IMR-90 (cell line): ENCODE results near the gene NPAS3. TPM values are rescaled to one million over a fixed set of nuclear protein-coding genes. Genes with fewer than 3 reads are reported as not detected.

Experiments
- ATAC-seq: fragments of 200-7000 bp; cut with Tn5 transposase; 2 replicates; pipeline ENCODE4 v1.9.1; 2020; ENCODE audit warnings: low read depth, mild to moderate bottlenecking, moderate library complexity
- BruUV-seq: library from RNA; stranded (reverse); fragments of 400-500 nt; replicated peaks from 2 replicates; lab custom pipeline; 2021; lab: Mats Ljungman, UMichigan
- CTCF ChIA-PET: fragments of 300-600 bp; formaldehyde crosslinking; extraction: SDS; loops from one replicate; lab custom pipeline; 2021; ENCODE audit warnings: antibody characterized with exemption; lab: Yijun Ruan, JAX
- POLR2A ChIA-PET: fragments of 300-600 bp; sonication (Branson Sonifier 250); formaldehyde crosslinking; loops from one replicate; lab custom pipeline; 2022; ENCODE audit warnings: antibody characterized with exemption; ENCODE audit not compliant: unreplicated experiment; lab: Charles Lee
- DNase-seq: peaks from one replicate; pipeline ENCODE4 v3.0.0; 2013
- H2AFZ ChIP-seq: replicated peaks from 2 replicates; pipeline ENCODE3; 2013; ENCODE audit warnings: low read length, mild to moderate bottlenecking; ENCODE audit not compliant: poor library complexity
- H2AK5ac ChIP-seq: 2 replicates; pipeline ENCODE4 v1.6.1; 2013; ENCODE audit warnings: low read depth, low read length, inconsistent platforms
- H2AK9ac ChIP-seq: replicated peaks from 2 replicates; pipeline ENCODE3; 2013; ENCODE audit warnings: mild to moderate bottlenecking, low read depth, low read length, moderate library complexity; ENCODE audit not compliant: poor library complexity
- H2BK120ac ChIP-seq: 2 replicates; pipeline ENCODE4 v1.6.1; 2013; ENCODE audit warnings: low read depth, low read length, inconsistent platforms
- H2BK15ac ChIP-seq: 3 replicates; pipeline ENCODE4 v1.6.1; 2013; ENCODE audit warnings: low read depth, low read length, inconsistent platforms
- H2BK20ac ChIP-seq: 2 replicates; pipeline ENCODE4 v1.6.1; 2013; ENCODE audit warnings: low read depth, mild to moderate bottlenecking, inconsistent platforms, low read length, moderate library complexity
- H2BK5ac ChIP-seq: 2 replicates; pipeline ENCODE4 v1.6.1; 2013; ENCODE audit warnings: mild to moderate bottlenecking, low read depth, low read length, inconsistent platforms; ENCODE audit not compliant: poor library complexity, severe bottlenecking
- H3K14ac ChIP-seq: replicated peaks from 2 replicates; pipeline ENCODE4 v1.6.1; 2013; ENCODE audit warnings: low read depth, low read length, inconsistent platforms
- H3K18ac ChIP-seq: 2 replicates; pipeline ENCODE4 v1.6.1; 2013; ENCODE audit warnings: low read depth, low read length, control low read depth
- H3K23ac ChIP-seq: 2 replicates; pipeline ENCODE4 v1.6.1; 2013; ENCODE audit warnings: low read depth, low read length, inconsistent platforms
- H3K27ac ChIP-seq: 2 replicates; pipeline ENCODE4 v1.5.1; 2013; ENCODE audit warnings: mild to moderate bottlenecking, control low read depth, low read length; ENCODE audit not compliant: insufficient read depth
- H3K27me3 ChIP-seq: 2 replicates; pipeline ENCODE4 v1.6.1; 2013; ENCODE audit warnings: low read length; ENCODE audit not compliant: control insufficient read depth, insufficient read depth
- H3K36me3 ChIP-seq: 2 replicates; pipeline ENCODE4 v1.6.1; 2013; ENCODE audit warnings: low read length, mixed read lengths; ENCODE audit not compliant: control insufficient read depth, insufficient read depth
- H3K4ac ChIP-seq: 2 replicates; pipeline ENCODE4 v1.6.1; 2013; ENCODE audit warnings: low read depth, low read length, inconsistent platforms
- H3K4me1 ChIP-seq: 2 replicates; pipeline ENCODE4 v1.6.1; 2013; ENCODE audit warnings: low read length, mixed read lengths; ENCODE audit not compliant: control insufficient read depth, insufficient read depth
- H3K4me2 ChIP-seq: 2 replicates; pipeline ENCODE4 v1.6.1; 2013; ENCODE audit warnings: low read depth, mild to moderate bottlenecking, control low read depth, low read length, moderate library complexity
- H3K4me3 ChIP-seq: 2 replicates; pipeline ENCODE4 v1.5.1; 2013; ENCODE audit warnings: low read depth, mild to moderate bottlenecking, control low read depth, low read length, moderate library complexity; ENCODE audit not compliant: insufficient read depth
- H3K56ac ChIP-seq: 2 replicates; pipeline ENCODE4 v1.6.1; 2013; ENCODE audit warnings: low read length, inconsistent platforms; ENCODE audit not compliant: insufficient read depth; ENCODE audit errors: extremely low read depth
- H3K79me1 ChIP-seq, 2 experiments: 2 replicates each; pipeline ENCODE4 v1.6.1; 2013; ENCODE audit warnings: low read length in 2 of 2, inconsistent platforms in 1 of 2, low read depth in 1 of 2
- H3K9ac ChIP-seq: 2 replicates; pipeline ENCODE4 v1.6.1; 2013; ENCODE audit warnings: low read depth, low read length, control low read depth
- H3K9me1 ChIP-seq: 2 replicates; pipeline ENCODE4 v1.6.1; 2013; ENCODE audit warnings: low read length, inconsistent platforms; ENCODE audit not compliant: insufficient read depth
- H3K9me3 ChIP-seq: 2 replicates; pipeline ENCODE4 v1.6.1; 2013; ENCODE audit warnings: low read length; ENCODE audit not compliant: control insufficient read depth, insufficient read depth
- H4K20me1 ChIP-seq: 2 replicates; pipeline ENCODE4 v1.6.1; 2013; ENCODE audit warnings: low read length, inconsistent platforms; ENCODE audit not compliant: insufficient read depth
- H4K5ac ChIP-seq: 2 replicates; pipeline ENCODE4 v1.6.1; 2013; ENCODE audit warnings: mild to moderate bottlenecking, low read depth, low read length, control low read depth
- H4K8ac ChIP-seq, 2 experiments: 2 replicates each; pipeline ENCODE4 v1.6.1; 2013; ENCODE audit warnings: low read depth in 2 of 2, low read length in 2 of 2, control low read depth in 1 of 2, inconsistent platforms in 1 of 2
- H4K91ac ChIP-seq: 2 replicates; pipeline ENCODE4 v1.6.1; 2013; ENCODE audit warnings: low read depth, low read length, inconsistent platforms; ENCODE audit not compliant: insufficient read depth
- BHLHE40 ChIP-seq: fragments of 150-350 bp; IDR thresholded peaks from 2 replicates; pipeline ENCODE4 v1.6.1; 2016; ENCODE audit warnings: mild to moderate bottlenecking, low read depth, low read length
- CEBPB ChIP-seq: IDR thresholded peaks from 2 replicates; pipeline ENCODE4 v1.6.1; 2012; ENCODE audit warnings: low read depth, low read length, improper control_type of control experiment
- CHD1 ChIP-seq: IDR thresholded peaks from 2 replicates; pipeline ENCODE4 v1.6.1; 2012; ENCODE audit warnings: low read depth, low read length, improper control_type of control experiment
- FOS ChIP-seq: fragments of 150-350 bp; IDR thresholded peaks from 2 replicates; pipeline ENCODE4 v1.6.1; 2016; ENCODE audit warnings: low read depth, low read length
- MAFK ChIP-seq: IDR thresholded peaks from 2 replicates; pipeline ENCODE4 v1.6.1; 2012; ENCODE audit warnings: low read depth, low read length, improper control_type of control experiment
- MAZ ChIP-seq: IDR thresholded peaks from 2 replicates; pipeline ENCODE4 v1.6.1; 2012; ENCODE audit warnings: low read depth, mild to moderate bottlenecking, low read length, improper control_type of control experiment, moderate library complexity, borderline replicate concordance
- NFE2L2 ChIP-seq: fragments of 150-350 bp; IDR thresholded peaks from 2 replicates; pipeline ENCODE4 v1.6.1; 2016; ENCODE audit warnings: low read depth, mild to moderate bottlenecking, low read length
- POLR2A ChIP-seq: IDR thresholded peaks from 2 replicates; pipeline ENCODE4 v1.6.1; 2012; ENCODE audit warnings: mild to moderate bottlenecking, low read depth, low read length
- RAD21 ChIP-seq: IDR thresholded peaks from 2 replicates; pipeline ENCODE4 v1.6.1; 2012; ENCODE audit warnings: low read length, improper control_type of control experiment
- RFX5 ChIP-seq: IDR thresholded peaks from 2 replicates; pipeline ENCODE4 v1.8.0; 2012; ENCODE audit warnings: low read depth, mild to moderate bottlenecking, low read length, moderate library complexity
- SMC3 ChIP-seq: fragments of 150-350 bp; IDR thresholded peaks from 2 replicates; pipeline ENCODE4 v1.6.1; 2016; ENCODE audit warnings: low read depth, mild to moderate bottlenecking, antibody characterized with exemption, low read length, moderate library complexity
- WGBS, 2 experiments: methylation state at CpG; one replicate each; pipeline versions ENCODE4 v1.1.5 to v1.1.7; 2013; ENCODE audit warnings: missing lambda C conversion rate in 2 of 2; ENCODE audit not compliant: insufficient read length in 1 of 2; ENCODE audit errors: extremely low coverage in 2 of 2; 5-methylcytosine and 5-hydroxymethylcytosine counted together
- dilution Hi-C: fragments of 300-500 bp; cut with HindIII; formaldehyde crosslinking; loops from one replicate; pipeline ENCODE4 v1.14.3; 2018; ENCODE audit warnings: low sequenced_read_pairs; ENCODE audit not compliant: unreplicated experiment
- in situ Hi-C: fragments of 300-500 bp; cut with MboI; formaldehyde crosslinking; loops from 3 replicates; pipeline ENCODE4 v1.14.3; 2019; ENCODE audit warnings: low sequenced_read_pairs, inconsistent platforms, mixed read lengths
- intact Hi-C: fragments of 100-400 bp; cut with micrococcal nuclease; formaldehyde crosslinking; loops from 2 replicates; pipeline ENCODE4 v1.10.0; 2022
- polyA plus RNA-seq, 3 experiments: library from polyadenylated mRNA; depleted of rRNA; stranded (reverse); fragments of >200 nt; gene quantifications; 2 replicates each; pipeline ENCODE4 v1.2.3, GENCODE V29; 2012; ENCODE audit warnings: low replicate concordance in 1 of 3
- total RNA-seq: library from RNA; depleted of rRNA; stranded (reverse); fragments of >200 nt; gene quantifications from 2 replicates; pipeline ENCODE4 v1.2.3, GENCODE V29; 2012
- TF ChIP-seq, protein P1 (sequence below): conservative IDR thresholded peaks from 2 replicates; pipeline ENCODE4 v1.5.1; 2012; ENCODE audit warnings: mild to moderate bottlenecking, low read depth, low read length, improper control_type of control experiment
- TF ChIP-seq, protein P2 (sequence below): fragments of 150-350 bp; IDR thresholded peaks from 2 replicates; pipeline ENCODE4 v1.6.1; 2016; ENCODE audit warnings: low read depth, mild to moderate bottlenecking, low read length, moderate library complexity, borderline replicate concordance

Gene NPAS3
- total and polyA plus RNA-seq, 2 of the 4 experiments (the other 2 are of a cell fraction), result not detected

DNA sequence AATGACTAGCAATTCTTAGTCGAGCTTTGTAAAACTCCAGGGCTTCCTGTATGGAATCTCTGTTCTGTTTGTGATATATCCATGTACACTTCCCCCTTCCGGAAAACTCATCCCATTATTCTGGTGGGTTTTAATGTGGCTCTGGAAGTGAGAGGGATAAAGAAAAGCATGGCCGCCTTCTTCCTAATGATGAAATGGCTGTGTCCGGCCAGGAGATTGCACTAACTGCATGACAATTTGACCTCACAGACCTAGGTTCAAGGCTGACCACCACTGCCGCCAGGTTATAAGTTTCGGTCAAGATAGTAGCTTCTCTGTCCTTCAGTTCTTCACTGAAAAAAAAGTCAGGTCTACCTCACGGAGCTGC lies 41.0 kb upstream of the NPAS3 start:
- H3K4ac ChIP-seq, result no peak overlapping the region
- H4K20me1 ChIP-seq, result no peaks in the 10 kb centered on the region
- H3K56ac ChIP-seq, result no peak overlapping the region
- H3K79me1 ChIP-seq, result no peaks in the 10 kb centered on the region
- no peak overlapping the region for H2BK20ac ChIP-seq
- H2BK5ac ChIP-seq, result no peak overlapping the region
- H4K8ac ChIP-seq, result no peak overlapping the region
- no TSS peak for BruUV-seq
- H3K36me3 ChIP-seq, result no peaks in the 10 kb centered on the region
- no peak overlapping the region for H4K5ac ChIP-seq
- H3K4me1 ChIP-seq, result no peaks in the 10 kb centered on the region
- no peak overlapping the region for H3K27ac ChIP-seq
- no peak overlapping the region for H3K18ac ChIP-seq
- H2BK120ac ChIP-seq, result no peak overlapping the region
- H3K9ac ChIP-seq, result no peak overlapping the region
- in situ Hi-C loops (no loop called here), intact Hi-C loops (loop anchor here (10.0 kb wide), 1 partner anchor 303 kb away; no protein-coding TSS in a partner anchor), dilution Hi-C loops (no loop called here)
- ATAC-seq, result no peak
- H3K14ac ChIP-seq, result no peak overlapping the region; the same call in 1 of the 2 replicates
- H3K23ac ChIP-seq, result no peak overlapping the region
- peak overlapping the region; percentile 60 for H3K4me2 ChIP-seq
- TF ChIP-seq NFE2L2, result no peak
- TF ChIP-seq SMC3, result no peak
- TF ChIP-seq POLR2A, result no peak
- no peak for TF ChIP-seq FOS
- no peak for TF ChIP-seq RFX5
- TF ChIP-seq, protein P1, sequence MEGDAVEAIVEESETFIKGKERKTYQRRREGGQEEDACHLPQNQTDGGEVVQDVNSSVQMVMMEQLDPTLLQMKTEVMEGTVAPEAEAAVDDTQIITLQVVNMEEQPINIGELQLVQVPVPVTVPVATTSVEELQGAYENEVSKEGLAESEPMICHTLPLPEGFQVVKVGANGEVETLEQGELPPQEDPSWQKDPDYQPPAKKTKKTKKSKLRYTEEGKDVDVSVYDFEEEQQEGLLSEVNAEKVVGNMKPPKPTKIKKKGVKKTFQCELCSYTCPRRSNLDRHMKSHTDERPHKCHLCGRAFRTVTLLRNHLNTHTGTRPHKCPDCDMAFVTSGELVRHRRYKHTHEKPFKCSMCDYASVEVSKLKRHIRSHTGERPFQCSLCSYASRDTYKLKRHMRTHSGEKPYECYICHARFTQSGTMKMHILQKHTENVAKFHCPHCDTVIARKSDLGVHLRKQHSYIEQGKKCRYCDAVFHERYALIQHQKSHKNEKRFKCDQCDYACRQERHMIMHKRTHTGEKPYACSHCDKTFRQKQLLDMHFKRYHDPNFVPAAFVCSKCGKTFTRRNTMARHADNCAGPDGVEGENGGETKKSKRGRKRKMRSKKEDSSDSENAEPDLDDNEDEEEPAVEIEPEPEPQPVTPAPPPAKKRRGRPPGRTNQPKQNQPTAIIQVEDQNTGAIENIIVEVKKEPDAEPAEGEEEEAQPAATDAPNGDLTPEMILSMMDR, result no peak
- no peak for TF ChIP-seq CEBPB
- TF ChIP-seq CHD1, result no peak
- no peak for TF ChIP-seq MAZ
- TF ChIP-seq RAD21, result no peak
- TF ChIP-seq, protein P2, sequence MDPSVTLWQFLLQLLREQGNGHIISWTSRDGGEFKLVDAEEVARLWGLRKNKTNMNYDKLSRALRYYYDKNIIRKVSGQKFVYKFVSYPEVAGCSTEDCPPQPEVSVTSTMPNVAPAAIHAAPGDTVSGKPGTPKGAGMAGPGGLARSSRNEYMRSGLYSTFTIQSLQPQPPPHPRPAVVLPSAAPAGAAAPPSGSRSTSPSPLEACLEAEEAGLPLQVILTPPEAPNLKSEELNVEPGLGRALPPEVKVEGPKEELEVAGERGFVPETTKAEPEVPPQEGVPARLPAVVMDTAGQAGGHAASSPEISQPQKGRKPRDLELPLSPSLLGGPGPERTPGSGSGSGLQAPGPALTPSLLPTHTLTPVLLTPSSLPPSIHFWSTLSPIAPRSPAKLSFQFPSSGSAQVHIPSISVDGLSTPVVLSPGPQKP, result no peak
- no peak for TF ChIP-seq BHLHE40
- no peak for TF ChIP-seq MAFK
- DNase-seq, result no peak
- no peak overlapping the region for H2AK9ac ChIP-seq
- no peak overlapping the region for H4K91ac ChIP-seq
- H3K27me3 ChIP-seq, result no peaks in the 10 kb centered on the region; the same call in 1 of the 2 replicates
- H3K9me1 ChIP-seq, result no peaks in the 10 kb centered on the region
- peak overlapping the region; percentile 70; the same call in 1 of the 2 replicates for H3K4me3 ChIP-seq
- ChIA-PET CTCF (no interaction called here), POLR2A (no interaction called here)
- no peak overlapping the region for H2AK5ac ChIP-seq
- H3K9me3 ChIP-seq, result no peaks in the 10 kb centered on the region
- WGBS, 2 experiments, result 100% methylated on average over 1 of the region's 7 CpGs; no CpG with 5 or more reads in 1 of the 2 experiments
- no peak overlapping the region for H2BK15ac ChIP-seq
- H2AFZ ChIP-seq, result peak overlapping the region; percentile 75
